CD14-positive monocyte (primary cell): Measurements from ENCODE around the gene SIGMAR1. TPM values are rescaled to one million over a fixed set of nuclear protein-coding genes. Genes with fewer than 3 reads are reported as not detected.

Source experiments
- DNase-seq, 3 donors: peaks; one replicate each; pipeline ENCODE4 v3.0.0-alpha.2; 2011 to 2022
- H2AFZ ChIP-seq: 2 replicates; pipeline ENCODE4 v1.6.0; 2012; ENCODE audit warnings: mild to moderate bottlenecking, low read depth, low read length, inconsistent platforms; ENCODE audit not compliant: insufficient read depth, poor library complexity, severe bottlenecking
- H3K27ac ChIP-seq, 2 donors: 1 replicate in 1 of 2; 2 replicates in 1 of 2; pipeline ENCODE4 v1.5.1; 2012 to 2013; ENCODE audit warnings: low read length in 2 of 2, control low read depth in 1 of 2, inconsistent platforms in 1 of 2, low read depth in 1 of 2, mild to moderate bottlenecking in 1 of 2
- H3K27me3 ChIP-seq, 2 donors: one replicate each; pipeline versions ENCODE4 v1.6.0 to v1.6.1; 2011 to 2013; ENCODE audit warnings: low read length in 2 of 2; ENCODE audit not compliant: control insufficient read depth in 2 of 2, insufficient read depth in 2 of 2
- H3K36me3 ChIP-seq, 2 donors: replicated peaks in 1 of 2; 1 replicate in 1 of 2; 2 replicates in 1 of 2; pipeline versions ENCODE4 v1.5.1 to v1.6.1; 2012 to 2013; ENCODE audit warnings: low read length in 2 of 2, control low read depth in 1 of 2, inconsistent platforms in 1 of 2, mild to moderate bottlenecking in 1 of 2; ENCODE audit not compliant: insufficient read depth in 2 of 2, control insufficient read depth in 1 of 2
- H3K4me1 ChIP-seq, 2 donors: 1 replicate in 1 of 2; 2 replicates in 1 of 2; pipeline versions ENCODE4 v1.5.1 to v1.6.1; 2012 to 2013; ENCODE audit warnings: low read length in 2 of 2, control low read depth in 1 of 2, inconsistent platforms in 1 of 2, mild to moderate bottlenecking in 1 of 2, moderate library complexity in 1 of 2; ENCODE audit not compliant: insufficient read depth in 2 of 2, control insufficient read depth in 1 of 2
- H3K4me2 ChIP-seq: replicated peaks from 2 replicates; pipeline ENCODE3; 2012; ENCODE audit warnings: low read length, moderate library complexity, mild to moderate bottlenecking; ENCODE audit not compliant: poor library complexity, severe bottlenecking; ENCODE audit errors: extremely low read depth
- H3K4me3 ChIP-seq, 3 experiments: fragments of 200-600 bp in 1 of 3; sonication (generic) in 1 of 3; replicated peaks in 1 of 3; 1 replicate in 2 of 3; 2 replicates in 1 of 3; pipeline ENCODE4 v1.5.1; 2011 to 2013; ENCODE audit warnings: low read length in 3 of 3, mild to moderate bottlenecking in 3 of 3, control low read depth in 2 of 3, low read depth in 2 of 3, inconsistent platforms in 1 of 3, moderate library complexity in 1 of 3
- H3K79me2 ChIP-seq: 2 replicates; pipeline ENCODE4 v1.6.0; 2012; ENCODE audit warnings: mild to moderate bottlenecking, control low read depth, inconsistent platforms, low read length, moderate library complexity; ENCODE audit not compliant: insufficient read depth
- H3K9ac ChIP-seq: 2 replicates; pipeline ENCODE4 v1.6.0; 2017; ENCODE audit warnings: low read length, mild to moderate bottlenecking; ENCODE audit not compliant: insufficient read depth, poor library complexity, severe bottlenecking
- H3K9me3 ChIP-seq, 2 donors: replicated peaks in 1 of 2; 1 replicate in 1 of 2; 2 replicates in 1 of 2; pipeline versions ENCODE4 v1.5.1 to v1.6.1; 2012 to 2013; ENCODE audit warnings: low read length in 2 of 2, control low read depth in 1 of 2; ENCODE audit not compliant: control insufficient read depth in 1 of 2, insufficient read depth in 1 of 2
- H4K20me1 ChIP-seq: 2 replicates; pipeline ENCODE4 v1.6.0; 2012; ENCODE audit warnings: mild to moderate bottlenecking, low read length, control low read depth, moderate library complexity; ENCODE audit not compliant: insufficient read depth
- H3K27ac Mint-ChIP-seq, 7 donors: one replicate each; pipeline ENCODE4 v1.8.0; 2020; ENCODE audit warnings: mild to moderate bottlenecking in 7 of 7, mixed read lengths in 7 of 7, moderate library complexity in 6 of 7, inconsistent platforms in 2 of 7
- H3K27me3 Mint-ChIP-seq, 3 donors: one replicate each; pipeline ENCODE4 v1.8.0; 2021 to 2022; ENCODE audit warnings: low read depth in 3 of 3, mild to moderate bottlenecking in 3 of 3, mixed read lengths in 3 of 3, moderate library complexity in 3 of 3, inconsistent platforms in 1 of 3
- H3K36me3 Mint-ChIP-seq, 2 donors: one replicate each; pipeline ENCODE4 v1.8.0; 2020; ENCODE audit warnings: mixed read lengths in 2 of 2, inconsistent platforms in 1 of 2, mild to moderate bottlenecking in 1 of 2
- H3K4me1 Mint-ChIP-seq: one replicate; pipeline ENCODE4 v1.8.0; 2020; ENCODE audit warnings: mild to moderate bottlenecking, mixed read lengths
- H3K4me3 Mint-ChIP-seq, 2 donors: one replicate each; pipeline ENCODE4 v1.8.0; 2020; ENCODE audit warnings: mild to moderate bottlenecking in 2 of 2, mixed read lengths in 2 of 2, moderate library complexity in 1 of 2
- H3K9me3 Mint-ChIP-seq, 7 donors: one replicate each; pipeline ENCODE4 v1.8.0; 2020 to 2022; ENCODE audit warnings: mixed read lengths in 7 of 7, mild to moderate bottlenecking in 6 of 7, moderate library complexity in 6 of 7, inconsistent platforms in 2 of 7
- CTCF ChIP-seq: fragments of 200-600 bp; IDR thresholded peaks from one replicate; pipeline ENCODE4 v1.8.0; 2022; ENCODE audit warnings: antibody characterized with exemption, mild to moderate bottlenecking
- WGBS: methylation state at CpG from one replicate; pipeline ENCODE4 v1.1.5; 2013; ENCODE audit warnings: missing lambda C conversion rate; ENCODE audit not compliant: insufficient coverage; 5-methylcytosine and 5-hydroxymethylcytosine counted together
- intact Hi-C, 2 donors: fragments of 100-400 bp; cut with micrococcal nuclease; formaldehyde crosslinking; loops; one replicate each; pipeline versions ENCODE4 v1.15.0 to v1.15.1; 2023
- polyA plus RNA-seq, 3 donors: library from polyadenylated mRNA; depleted of rRNA in 1 of 3; unstranded in 2 of 3; stranded (reverse) in 1 of 3; fragments of 300-500 nt in 2 of 3; fragments of >200 nt in 1 of 3; fragmentation: Illumina TruSeq in 2 of 3; gene quantifications; 1 replicate in 2 of 3; 2 replicates in 1 of 3; pipeline ENCODE4 v1.2.3, GENCODE V29; 2012 to 2021

Gene SIGMAR1
- polyA plus RNA-seq, 3 donors = 26.6 to 59.6 (median 49.5) TPM

- no peak for TF ChIP-seq CTCF
- H3K4me1 Mint-ChIP-seq = peaks cover 38% of the 10 kb centered on the region
Observed at GRCh38 chr9:34590381-34591247, 47.0 kb downstream of the SIGMAR1 start.

GRCh38 chr9:34589636-34590380 is 47.8 kb downstream of the SIGMAR1 start, which contains the start of gene CNTFR:
Gene CNTFR, minus strand, starts transcription at chr9:34589724. Its CDS starts 20,743 bp downstream, at chr9:34568981.
- under 1% methylated on average over 96 of the region's 104 CpGs for WGBS
- intact Hi-C loops = loop anchor here in 1 of 2 donors (10.0 kb wide), 1 partner anchor 145 kb away; no protein-coding TSS in a partner anchor
- TF ChIP-seq CTCF = no peak
- H3K4me3 ChIP-seq = peak within 1 kb of the TSS in 1 of 3 experiments; percentile 75
- Mint-ChIP-seq H3K36me3 (peaks cover 0 to 11% of the 10 kb centered on the region in 2 donors), H3K9me3 (peaks cover 0 to 26% (median 18%) of the 10 kb centered on the region in 7 donors), H3K27ac (no peak within 1 kb of the TSS), H3K4me3 (peak within 1 kb of the TSS; percentile 77 to 91), H3K27me3 (peaks cover 84 to 96% (median 84%) of the 10 kb centered on the region in 3 donors), H3K4me1 (peaks cover 38% of the 10 kb centered on the region)
- no peaks in the 10 kb centered on the region for H4K20me1 ChIP-seq
- H3K36me3 ChIP-seq = no peaks in the 10 kb centered on the region
- peaks cover 60 to 89% of the 10 kb centered on the region in 2 donors for H3K27me3 ChIP-seq
- no peaks in the 10 kb centered on the region for H3K79me2 ChIP-seq
- H2AFZ ChIP-seq = peak within 1 kb of the TSS; percentile 68
- DNase-seq = no peak
- no peak within 1 kb of the TSS for H3K27ac ChIP-seq
- no peak within 1 kb of the TSS for H3K9ac ChIP-seq
- H3K4me2 ChIP-seq = peak within 1 kb of the TSS; percentile 83
- peaks cover 33 to 38% of the 10 kb centered on the region in 2 donors for H3K4me1 ChIP-seq
- H3K9me3 ChIP-seq = peaks cover 0 to 41% of the 10 kb centered on the region in 2 donors

More at GRCh38 chr9:34590381-34591247, 47.0 kb downstream of the SIGMAR1 start:
- H3K4me3 Mint-ChIP-seq = peak overlapping the region; percentile 77 to 91
- Histone ChIP-seq H3K27me3 (peaks cover 57 to 81% of the 10 kb centered on the region in 2 donors), H3K4me3 (peak overlapping the region; percentile 8 to 75 (median 40)), H3K9ac (peak overlapping the region; percentile 8), H3K9me3 (peaks cover 0 to 41% of the 10 kb centered on the region in 2 donors), H3K79me2 (no peaks in the 10 kb centered on the region), H3K27ac (no peak overlapping the region), H3K36me3 (no peaks in the 10 kb centered on the region), H3K4me2 (peak overlapping the region; percentile 83), H2AFZ (peak overlapping the region; percentile 68), H4K20me1 (no peaks in the 10 kb centered on the region), H3K4me1 (peaks cover 33 to 38% of the 10 kb centered on the region in 2 donors)
- intact Hi-C loops = loop anchor here in 1 of 2 donors (10.0 kb wide), 1 partner anchor 146 kb away; no protein-coding TSS in a partner anchor
- 3% methylated on average over 21 of the region's 40 CpGs for WGBS
- H3K9me3 Mint-ChIP-seq = peaks cover 0 to 26% (median 16%) of the 10 kb centered on the region in 7 donors
- no peak for DNase-seq
- no peak overlapping the region for H3K27ac Mint-ChIP-seq
- peaks cover 77 to 90% (median 79%) of the 10 kb centered on the region in 3 donors for H3K27me3 Mint-ChIP-seq
- H3K36me3 Mint-ChIP-seq = peaks cover 0 to 11% of the 10 kb centered on the region in 2 donors
